HepG2 (cell line): Measurements from ENCODE around the gene FBP2. TPM values are rescaled to one million over a fixed set of nuclear protein-coding genes. Genes with fewer than 3 reads are reported as not detected.
A peak's percentile ranks its signal among the peaks of the same experiment; 100 is the strongest.
"Not testable (repeated sequence)": the region's sequence is repeated elsewhere in the genome, so short reads cannot be mapped to it uniquely, and the experiment has no call there.

Experiments
- ATAC-seq: fragments of 200-7000 bp; cut with Tn5 transposase; 3 replicates; pipeline ENCODE4 v1.9.1; 2020; ENCODE audit warnings: mild to moderate bottlenecking, moderate library complexity
- BruUV-seq: library from RNA; stranded (reverse); fragments of 400-500 nt; replicated peaks from 2 replicates; lab custom pipeline; 2021; lab: Mats Ljungman, UMichigan
- CTCF ChIA-PET: fragments of 300-600 bp; formaldehyde crosslinking; extraction: SDS; loops from one replicate; lab custom pipeline; 2021; ENCODE audit warnings: low total read pairs, inconsistent platforms, low intra/inter-chr PET ratio; lab: Yijun Ruan, JAX
- POLR2A ChIA-PET: fragments of 350-600 bp; sonication (Branson Sonifier 250); formaldehyde crosslinking; loops from one replicate; lab custom pipeline; 2020; ENCODE audit warnings: antibody characterized with exemption, inconsistent platforms; lab: Yijun Ruan, JAX
- DNase-seq: peaks from one replicate; pipeline ENCODE4 v3.0.0-alpha.2; 2015; ENCODE audit warnings: low spot score
- FAIRE-seq: peaks from 3 replicates; lab custom pipeline; 2011; peaks lifted over from hg19 to GRCh38; lab: Jason Lieb, UNC
- H2AFZ ChIP-seq: one replicate; pipeline ENCODE4 v1.6.1; 2011; ENCODE audit warnings: low read length, inconsistent platforms
- H3K27ac ChIP-seq: fragments of 300-600 bp; 3 replicates; pipeline ENCODE4 v1.8.0; 2011; ENCODE audit warnings: mixed run types, mild to moderate bottlenecking, mixed read lengths, low read length, inconsistent platforms; ENCODE audit not compliant: insufficient read depth; ENCODE audit errors: extremely low read length
- H3K27me3 ChIP-seq, 2 experiments: fragments of 200-600 bp in 1 of 2; 2 replicates in 1 of 2; 3 replicates in 1 of 2; pipeline versions ENCODE4 v1.6.0 to v1.8.0; 2011; ENCODE audit warnings: low read length in 2 of 2, mild to moderate bottlenecking in 2 of 2, moderate library complexity in 2 of 2, inconsistent platforms in 1 of 2; ENCODE audit not compliant: insufficient read depth in 2 of 2, control insufficient read depth in 1 of 2
- H3K36me3 ChIP-seq, 2 experiments: fragments of 200-600 bp in 1 of 2; replicated peaks in 1 of 2; 2 replicates in 1 of 2; 3 replicates in 1 of 2; pipeline versions ENCODE4 v1.5.1 to v1.8.0; 2011; ENCODE audit warnings: low read length in 2 of 2, inconsistent platforms in 1 of 2; ENCODE audit not compliant: insufficient read depth in 2 of 2, control insufficient read depth in 1 of 2
- H3K4me1 ChIP-seq: 2 replicates; pipeline ENCODE4 v1.5.1; 2012; ENCODE audit warnings: low read length, inconsistent platforms; ENCODE audit not compliant: insufficient read depth
- H3K4me2 ChIP-seq: 2 replicates; pipeline ENCODE4 v1.6.0; 2011; ENCODE audit warnings: low read depth, low read length, inconsistent platforms
- H3K4me3 ChIP-seq, 3 experiments: fragments of 200-600 bp in 1 of 3; sonication (generic), shearing (Covaris generic) in 1 of 3; replicated peaks in 1 of 3; 2 replicates each; pipeline ENCODE4 v1.5.1; 2011 to 2016; ENCODE audit warnings: low read length in 3 of 3, inconsistent platforms in 2 of 3, low read depth in 2 of 3, mild to moderate bottlenecking in 2 of 3, control low read depth in 1 of 3, mixed read lengths in 1 of 3; ENCODE audit not compliant: insufficient read depth in 1 of 3
- H3K79me2 ChIP-seq: one replicate; pipeline ENCODE4 v1.6.1; 2011; ENCODE audit warnings: low read length, inconsistent platforms; ENCODE audit not compliant: insufficient read depth
- H3K9ac ChIP-seq: 2 replicates; pipeline ENCODE4 v1.6.0; 2011; ENCODE audit warnings: mild to moderate bottlenecking, low read depth, low read length, inconsistent platforms; ENCODE audit not compliant: insufficient read depth
- H3K9me3 ChIP-seq: 2 replicates; pipeline ENCODE4 v1.5.1; 2012; ENCODE audit warnings: mild to moderate bottlenecking, low read length
- H4K20me1 ChIP-seq: 2 replicates; pipeline ENCODE4 v1.6.0; 2011; ENCODE audit warnings: inconsistent platforms, mild to moderate bottlenecking, low read length, moderate library complexity; ENCODE audit not compliant: insufficient read depth
- FOXA1 ChIP-seq, 2 experiments: fragments of 450-650 bp in 1 of 2; sonication (generic) in 1 of 2; formaldehyde crosslinking in 1 of 2; IDR thresholded peaks; 2 replicates each; pipeline versions ENCODE4 v1.4.0 to v1.6.1; 2016 to 2020; ENCODE audit warnings: missing genetic modification reagents in 1 of 2
- RNF219 ChIP-seq: sonication (generic); formaldehyde crosslinking; IDR thresholded peaks from 2 replicates; pipeline ENCODE4 v1.5.0; 2020; ENCODE audit warnings: mild to moderate bottlenecking, missing genetic modification reagents
- ZFP82 ChIP-seq: sonication (generic); formaldehyde crosslinking; IDR thresholded peaks from 2 replicates; pipeline ENCODE4 v1.5.1; 2020; ENCODE audit warnings: mild to moderate bottlenecking, missing genetic modification reagents, borderline replicate concordance
- ZNF101 ChIP-seq: sonication (generic); formaldehyde crosslinking; IDR thresholded peaks from 2 replicates; pipeline ENCODE4 v1.4.0; 2020; ENCODE audit warnings: mild to moderate bottlenecking, low read depth, missing genetic modification reagents, borderline replicate concordance
- ZNF12 ChIP-seq: sonication (generic); formaldehyde crosslinking; IDR thresholded peaks from 2 replicates; pipeline ENCODE4 v1.5.0; 2020; ENCODE audit warnings: missing genetic modification reagents
- WGBS: methylation state at CpG from one replicate; pipeline ENCODE4 v1.1.6; 2017; ENCODE audit warnings: low lambda C conversion rate; 5-methylcytosine and 5-hydroxymethylcytosine counted together
- in situ Hi-C: cut with HindIII; loops from 2 replicates; pipeline ENCODE4 v1.10.0; 2017; ENCODE audit warnings: low pct_unique_long_range_greater_than_20kb; ENCODE audit not compliant: extremely low pct_ligation_motif_present
- intact Hi-C: fragments of 100-400 bp; cut with micrococcal nuclease; formaldehyde crosslinking; loops from one replicate; pipeline ENCODE4 v1.10.0; 2022; ENCODE audit not compliant: unreplicated experiment
- polyA plus RNA-seq, 8 experiments: library from polyadenylated mRNA; depleted of rRNA in 3 of 8; stranded (reverse) in 7 of 8; unstranded in 1 of 8; fragments of >200 nt; fragmentation: Illumina TruSeq in 4 of 8; extraction: Trizol in 4 of 8; gene quantifications; 2 replicates each; pipeline versions ENCODE4 v1.2.1 to v1.2.3, GENCODE V29; 2011 to 2016; ENCODE audit warnings: low read depth in 4 of 8, missing spikeins in 1 of 8, mixed read lengths in 1 of 8; ENCODE audit not compliant: insufficient read depth in 1 of 8
- total RNA-seq, 5 experiments: library from RNA; depleted of rRNA; stranded (reverse); fragments of >200 nt; fragmentation: Illumina TruSeq; extraction: Trizol; gene quantifications; 2 replicates each; pipeline ENCODE4 v1.2.3, GENCODE V29; 2016; ENCODE audit warnings: low read depth in 1 of 5

Gene FBP2
- total and polyA plus RNA-seq, 2 of the 13 experiments (the other 11 are each of a cell fraction or from before 2014, with no cell fraction given), result not detected

GRCh38 chr9:94564279-94564678 is 29.3 kb downstream of the FBP2 start:
- DNase-seq, H3K27ac ChIP-seq, H3K4me1 ChIP-seq, H2AFZ ChIP-seq, H3K79me2 ChIP-seq, BruUV-seq, H3K4me3 ChIP-seq, intact Hi-C loops, H3K4me2 ChIP-seq, H4K20me1 ChIP-seq, H3K9me3 ChIP-seq, H3K36me3 ChIP-seq, POLR2A ChIA-PET, H3K27me3 ChIP-seq, ATAC-seq, in situ Hi-C loops, H3K9ac ChIP-seq, FAIRE-seq: not testable (repeated sequence)
- CTCF ChIA-PET, result interaction anchor here (1.6 kb wide), 1 partner anchor 39 kb away, joined by 4 read pairs; no protein-coding TSS in a partner anchor
- 66% methylated on average over 3 of the region's 3 CpGs for WGBS

- BruUV-seq, result no TSS peak
- H3K4me2 ChIP-seq, result no peak overlapping the region
- FAIRE-seq (no peak), DNase-seq (no peak), ATAC-seq (no peak)
- in situ Hi-C loops, result no loop called here
- CTCF ChIA-PET, result interaction anchor here (1.6 kb wide), 1 partner anchor 40 kb away, joined by 4 read pairs; no protein-coding TSS in a partner anchor
- H3K27me3 ChIP-seq, result no peaks in the 10 kb centered on the region
- peaks cover 8% of the 10 kb centered on the region; the same call in 1 of the 2 replicates for H3K4me1 ChIP-seq
- intact Hi-C loops, result no loop called here
- H3K9me3 ChIP-seq, result no peaks in the 10 kb centered on the region
- 44% methylated on average over 2 of the region's 2 CpGs for WGBS
- POLR2A ChIA-PET, result interaction anchor here (0.6 kb wide), 1 partner anchor 9 kb away, joined by 3 read pairs; no protein-coding TSS in a partner anchor
- H4K20me1 ChIP-seq, result no peaks in the 10 kb centered on the region
- H3K27ac ChIP-seq, result no peak overlapping the region
- peaks cover 0 to 8% of the 10 kb centered on the region in 2 experiments; a peak in 2 of 5 replicates for H3K36me3 ChIP-seq
- H3K79me2 ChIP-seq, result no peaks in the 10 kb centered on the region
- H2AFZ ChIP-seq, result no peak overlapping the region
- H3K9ac ChIP-seq, result no peak overlapping the region
- no peak for TF ChIP-seq ZNF101 (CRISPR knock-in tag)
- TF ChIP-seq ZNF12 (CRISPR knock-in tag), result 0 out of 2 replicates have a peak, but pooled peaks have one; percentile 25
- no peak for TF ChIP-seq RNF219 (CRISPR knock-in tag)
- TF ChIP-seq FOXA1 (IDR thresholded peaks at IDR 0.05), result no peak
- TF ChIP-seq FOXA1 (CRISPR knock-in tag; IDR thresholded peaks at IDR 0.05), result 0 out of 2 replicates have a peak, but pooled peaks have one; percentile 6
- no peak for TF ChIP-seq ZFP82 (CRISPR knock-in tag)
- no peak overlapping the region for H3K4me3 ChIP-seq
Observed at GRCh38 chr9:94563548-94563947, 30.1 kb downstream of the FBP2 start.
